ENCODE measurements around the gene UBE2V1.

GRCh38 chr20:50115041-50115512, 2.1 kb upstream of the UBE2V1 start:
- TF ChIP-seq JUNB (IDR thresholded peaks at IDR 0.05) (no peak), JUND (IDR thresholded peaks at IDR 0.05; ENCODE audit: low read depth, low read length) (no peak), RBBP5 (conservative IDR thresholded peaks at IDR 0.05) (no peak), ZZZ3 (IDR thresholded peaks at IDR 0.05; ENCODE audit: control insufficient read depth, insufficient read length, low read depth) (no peak), NR2C2 (IDR thresholded peaks at IDR 0.05; ENCODE audit: borderline replicate concordance, control insufficient read depth, insufficient read length, low read depth) (no peak), MAX (IDR thresholded peaks at IDR 0.05; ENCODE audit: low read depth, low read length) (no peak), CTCF (IDR thresholded peaks at IDR 0.05 in 2 of 3, conservative IDR thresholded peaks at IDR 0.05 in 1 of 3; ENCODE audit: control insufficient read depth in 2 of 3, extremely low read depth in 1 of 3, insufficient read depth in 1 of 3, low read depth in 3 of 3, low read length in 3 of 3) (no peak), REST (IDR thresholded peaks at IDR 0.05; ENCODE audit: low read depth, low read length) (no peak), EGR1 (IDR thresholded peaks at IDR 0.05; ENCODE audit: borderline replicate concordance in 1 of 2, low read depth in 2 of 2, low read length in 2 of 2) (no peak), EZH2 (IDR thresholded peaks at IDR 0.05; ENCODE audit: borderline replicate concordance, control insufficient read depth, low read depth, low read length) (no peak), HCFC1 (IDR thresholded peaks at IDR 0.05; ENCODE audit: low read length) (no peak), CEBPB (IDR thresholded peaks at IDR 0.05; ENCODE audit: borderline replicate concordance in 1 of 2, low read depth in 2 of 2, low read length in 2 of 2) (no peak), USF1 (IDR thresholded peaks at IDR 0.05; ENCODE audit: borderline replicate concordance, extremely low read length, insufficient read depth, low read depth, low read length) (peak; percentile 36), RELA (IDR thresholded peaks at IDR 0.05; ENCODE audit: borderline replicate concordance, partially characterized antibody) (no peak)

All from GM12878 (cell line).